Measurements from ENCODE around the gene TREX2. TPM values are rescaled to one million over a fixed set of nuclear protein-coding genes. Genes with fewer than 3 reads are reported as not detected.

Gene TREX2
- total RNA-seq, 4 donors from 2014 or later: 0.18 TPM; not detected in 3

DNA sequence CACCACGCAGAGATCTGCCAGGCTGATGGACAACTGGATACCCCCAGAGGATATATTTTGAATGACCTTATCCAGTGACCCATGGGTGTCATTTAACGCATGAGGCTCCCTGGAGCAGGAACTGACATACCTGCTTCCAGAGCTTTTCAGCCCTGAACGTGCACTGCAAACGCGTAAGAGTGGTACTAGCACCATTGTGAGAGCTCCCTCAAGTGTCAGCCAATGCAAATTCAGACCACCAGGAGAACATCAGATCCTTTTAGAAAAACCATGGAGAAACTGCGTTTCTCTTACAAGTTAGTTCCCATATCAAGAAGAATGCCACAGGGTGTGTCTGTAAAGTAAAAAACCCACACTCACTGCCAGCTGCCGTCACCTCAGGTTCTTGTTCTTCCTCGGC, 7.3 kb downstream of the TREX2 start:
- Histone ChIP-seq H3K36me3 (no peaks in the 10 kb centered on the region), H3K4me1 (no peaks in the 10 kb centered on the region), H3K27ac (no peak overlapping the region), H3K4me3 (no peak overlapping the region), H3K27me3 (peaks cover 0 to 9% (median 0%) of the 10 kb centered on the region in 3 donors), H3K9me3 (no peaks in the 10 kb centered on the region)
- TF ChIP-seq CTCF (IDR thresholded peaks at IDR 0.05 in 4 of 5, conservative IDR thresholded peaks at IDR 0.05 in 1 of 5): no peak
- in situ Hi-C loops (cut with MboI; ENCODE audit: low sequenced_read_pairs in 4 of 4): no loop called here
- intact Hi-C loops (cut with DNase I; ENCODE audit: low total_unique reads): no loop called here
- DNase-seq (no peak), ATAC-seq (no peak)

DNA sequence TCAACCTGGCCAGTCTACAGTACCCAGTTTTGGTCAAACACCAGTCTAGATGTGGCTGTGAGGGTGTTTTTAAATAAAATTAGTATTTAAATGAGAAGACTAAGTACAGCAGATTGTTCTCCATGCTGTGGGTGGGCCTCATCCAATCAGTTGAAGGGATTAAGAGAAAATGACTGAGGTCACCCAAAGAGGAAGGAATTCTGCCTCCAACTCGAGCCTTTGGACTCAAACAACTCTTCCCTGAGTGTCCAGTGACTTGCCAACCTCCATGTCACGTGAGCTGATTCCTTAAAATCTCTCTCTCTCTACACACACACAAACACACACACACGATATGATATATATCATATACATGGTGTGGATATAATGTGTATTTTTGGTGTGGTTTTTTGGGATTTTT, 10.0 kb downstream of the TREX2 start:
- ATAC-seq: no peak
- no peak overlapping the region for H3K27ac ChIP-seq
- no peaks in the 10 kb centered on the region for H3K4me1 ChIP-seq
- H3K36me3 ChIP-seq: no peaks in the 10 kb centered on the region
- no peak overlapping the region for H3K4me3 ChIP-seq
- in situ Hi-C loops (cut with MboI; ENCODE audit: low sequenced_read_pairs in 4 of 4) (no loop called here), intact Hi-C loops (cut with DNase I; ENCODE audit: low total_unique reads) (no loop called here)
- no peak for TF ChIP-seq CTCF (IDR thresholded peaks at IDR 0.05 in 4 of 5, conservative IDR thresholded peaks at IDR 0.05 in 1 of 5)
- TF ChIP-seq POLR2A (IDR thresholded peaks at IDR 0.05): no peak
- no peak for DNase-seq
- no peaks in the 10 kb centered on the region for H3K9me3 ChIP-seq
- H3K27me3 ChIP-seq: peaks cover 0 to 17% (median 5%) of the 10 kb centered on the region in 3 donors

- in situ Hi-C loops (cut with MboI; ENCODE audit: low sequenced_read_pairs in 4 of 4) (no loop called here), intact Hi-C loops (cut with DNase I; ENCODE audit: low total_unique reads) (no loop called here)
- Histone ChIP-seq H3K4me3 (no peak overlapping the region), H3K4me1 (no peaks in the 10 kb centered on the region), H3K27me3 (peaks cover 0 to 19% (median 5%) of the 10 kb centered on the region in 3 donors), H3K9me3 (no peaks in the 10 kb centered on the region), H3K27ac (no peak overlapping the region), H3K36me3 (no peaks in the 10 kb centered on the region)
- TF ChIP-seq CTCF (IDR thresholded peaks at IDR 0.05 in 4 of 5, conservative IDR thresholded peaks at IDR 0.05 in 1 of 5) (no peak), POLR2A (IDR thresholded peaks at IDR 0.05) (no peak)
- ATAC-seq (no peak), DNase-seq (no peak)
Observed at GRCh38 chrX:153434801-153435200, 11.1 kb downstream of the TREX2 start.

GRCh38 chrX:153433781-153434285, 12.0 kb downstream of the TREX2 start:
- no peaks in the 10 kb centered on the region for H3K9me3 ChIP-seq
- intact Hi-C loops (cut with DNase I; ENCODE audit: low total_unique reads): no loop called here
- H3K4me3 ChIP-seq: no peak overlapping the region
- TF ChIP-seq POLR2A (IDR thresholded peaks at IDR 0.05): no peak
- TF ChIP-seq CTCF (IDR thresholded peaks at IDR 0.05 in 4 of 5, conservative IDR thresholded peaks at IDR 0.05 in 1 of 5): no peak
- no peak for ATAC-seq
- peaks cover 0 to 16% (median 5%) of the 10 kb centered on the region in 3 donors for H3K27me3 ChIP-seq
- H3K36me3 ChIP-seq: no peaks in the 10 kb centered on the region
- no peak overlapping the region for H3K27ac ChIP-seq
- in situ Hi-C loops (cut with MboI; ENCODE audit: low sequenced_read_pairs in 4 of 4): no loop called here
- no peak for DNase-seq
- H3K4me1 ChIP-seq: no peaks in the 10 kb centered on the region

GRCh38 chrX:153433161-153433680, 12.6 kb downstream of the TREX2 start:
- Histone ChIP-seq H3K36me3 (no peaks in the 10 kb centered on the region), H3K27me3 (peaks cover 0 to 16% (median 5%) of the 10 kb centered on the region in 3 donors), H3K27ac (no peak overlapping the region), H3K4me3 (no peak overlapping the region), H3K9me3 (no peaks in the 10 kb centered on the region), H3K4me1 (no peaks in the 10 kb centered on the region)
- in situ Hi-C loops (cut with MboI; ENCODE audit: low sequenced_read_pairs in 4 of 4): no loop called here
- TF ChIP-seq CTCF (IDR thresholded peaks at IDR 0.05 in 4 of 5, conservative IDR thresholded peaks at IDR 0.05 in 1 of 5): no peak
- ATAC-seq: no peak
- no peak for DNase-seq
- intact Hi-C loops (cut with DNase I; ENCODE audit: low total_unique reads): no loop called here
